NCI-H2196 treated with DMSO at 0.1 percent for 48 hours (cell line): ENCODE data around the gene EFCAB6.
"Not testable (repeated sequence)": the region's sequence is repeated elsewhere in the genome, so short reads cannot be mapped to it uniquely, and the experiment has no call there.

Experiments used
- DNase-seq: peaks from one replicate; lab custom pipeline; 2025; ENCODE audit not compliant: unreplicated experiment; lab: John Stamatoyannopoulos, UW

EFCAB6 gene

GRCh38 chr22:43723816-43724215, 88.3 kb downstream of the EFCAB6 start:
- DNase-seq: no peak

DNA sequence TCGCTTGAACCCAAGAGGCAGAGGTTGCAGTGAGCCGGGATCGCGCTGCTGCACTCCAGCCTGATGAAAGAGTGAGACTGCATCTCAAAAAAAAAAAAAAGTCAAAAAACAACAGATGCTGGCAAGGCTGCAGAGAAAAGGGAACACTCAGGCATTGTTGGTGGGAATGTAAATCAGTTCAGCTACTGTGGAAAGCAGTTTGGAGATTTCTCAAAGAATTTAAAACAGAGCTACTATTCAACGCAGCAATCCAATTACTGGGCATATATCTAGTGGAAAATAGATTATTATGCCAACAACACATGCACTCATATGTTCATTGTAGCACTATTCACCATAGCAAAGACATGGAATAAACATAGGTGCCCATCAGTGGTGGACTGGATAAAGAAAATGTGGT, 89.7 kb downstream of the EFCAB6 start:
- no peak for DNase-seq

- no peak for DNase-seq
Measured at GRCh38 chr22:43720716-43721115, 91.4 kb downstream of the EFCAB6 start.

GRCh38 chr22:43714104-43714503, 98.0 kb downstream of the EFCAB6 start:
- DNase-seq: no peak

DNA sequence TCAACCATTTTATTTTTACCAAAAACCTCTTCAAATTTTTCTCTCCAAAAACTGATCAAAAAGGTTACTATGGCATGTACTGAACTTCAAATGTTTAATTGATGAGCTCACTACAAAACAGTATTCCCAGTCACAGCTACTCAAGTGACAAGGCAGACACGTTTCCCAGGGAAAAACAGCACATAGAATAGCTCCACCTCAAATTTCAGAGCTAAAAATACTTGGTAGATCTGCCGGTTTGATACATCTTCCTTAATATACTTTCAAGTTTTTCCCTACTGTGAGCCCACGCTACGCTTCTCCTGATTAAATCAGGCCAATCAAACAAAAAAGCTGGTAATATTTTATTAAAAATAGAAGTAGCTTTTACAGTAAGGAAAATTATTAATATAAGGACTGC, 100.4 kb downstream of the EFCAB6 start:
- no peak for DNase-seq

- DNase-seq: no peak
Measured at GRCh38 chr22:43707648-43708047, 104.5 kb downstream of the EFCAB6 start.

DNA sequence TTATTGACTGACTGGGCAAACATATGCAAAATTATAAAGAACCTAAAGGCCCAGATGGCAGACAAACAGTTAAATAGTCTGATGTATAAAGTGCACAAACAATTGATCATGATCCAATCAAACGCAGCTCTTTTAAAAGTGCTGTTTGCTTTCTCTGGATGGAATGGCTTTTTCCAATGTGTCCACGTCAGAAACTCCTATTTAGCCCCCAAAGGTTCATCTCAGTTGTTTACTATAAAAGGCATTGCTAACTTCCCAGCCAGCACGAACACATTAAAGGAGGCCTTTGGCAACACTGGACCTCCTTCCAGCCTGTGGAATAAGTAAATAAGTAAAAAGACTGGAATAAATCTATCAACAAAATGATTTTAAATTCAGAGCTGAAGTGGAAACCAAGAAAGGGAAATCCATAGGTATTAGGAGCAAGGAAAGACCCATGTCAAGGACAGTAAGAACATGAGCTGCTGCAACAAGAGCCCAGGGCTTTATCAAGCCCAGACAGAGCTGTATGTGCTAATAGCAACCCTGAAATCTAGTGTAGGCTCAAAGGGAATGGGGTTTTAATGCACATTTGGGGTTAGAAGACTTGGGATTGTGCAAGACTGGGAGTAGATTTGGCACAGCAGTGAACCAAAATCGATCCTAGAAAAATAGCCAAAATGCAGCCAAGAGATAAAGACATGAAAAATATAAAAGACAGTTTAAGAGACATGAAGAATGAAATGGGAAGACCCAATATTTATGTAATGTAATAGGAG, 105.4 kb downstream of the EFCAB6 start:
- no peak for DNase-seq

GRCh38 chr22:43706151-43706550, 106.0 kb downstream of the EFCAB6 start:
- DNase-seq: no peak

- no peak for DNase-seq
Measured at GRCh38 chr22:43704051-43704450, 108.1 kb downstream of the EFCAB6 start.

- no peak for DNase-seq
Measured at GRCh38 chr22:43698403-43698802, 113.7 kb downstream of the EFCAB6 start.

DNA sequence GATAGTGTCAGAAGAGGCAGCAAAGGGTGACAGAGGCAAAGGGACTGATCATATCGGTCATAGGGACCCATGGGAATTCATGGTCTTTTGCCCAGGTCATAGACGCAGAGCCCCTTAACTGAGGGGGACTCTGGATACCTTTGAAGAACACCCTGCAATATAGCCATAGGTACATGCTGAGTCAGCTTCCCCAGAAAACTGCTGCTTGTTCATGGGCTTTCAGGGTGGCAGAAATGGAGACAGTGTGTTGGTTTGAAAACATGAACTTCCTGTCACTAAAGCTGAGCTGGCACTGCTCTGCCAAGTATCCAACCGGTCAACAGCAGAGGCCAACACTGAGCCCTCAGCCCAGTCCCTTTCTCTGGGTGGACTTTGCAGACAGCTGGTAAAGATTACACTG, 114.2 kb downstream of the EFCAB6 start:
- DNase-seq: no peak

DNA sequence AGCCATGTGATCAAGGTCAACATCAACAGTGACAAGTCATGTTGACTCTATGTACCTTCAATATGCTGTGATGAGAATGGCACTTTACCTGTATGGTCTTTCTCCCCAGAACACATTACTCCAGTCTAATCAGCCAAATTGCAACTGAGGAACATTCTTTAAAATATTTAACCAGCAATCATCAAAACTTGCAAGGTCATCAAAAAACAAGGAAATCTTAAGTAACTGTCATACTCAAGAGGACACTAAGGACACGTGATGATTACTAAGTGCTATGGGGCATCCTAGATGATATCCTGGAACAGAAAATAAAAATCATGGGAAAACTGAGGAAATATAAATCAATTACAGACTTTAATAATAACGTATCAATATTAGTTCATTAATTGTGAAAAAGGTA, 118.9 kb downstream of the EFCAB6 start:
- DNase-seq: no peak

GRCh38 chr22:43689356-43689755, 122.7 kb downstream of the EFCAB6 start:
- no peak for DNase-seq

- no peak for DNase-seq
Measured at GRCh38 chr22:43682851-43683250, 129.3 kb downstream of the EFCAB6 start.

DNA sequence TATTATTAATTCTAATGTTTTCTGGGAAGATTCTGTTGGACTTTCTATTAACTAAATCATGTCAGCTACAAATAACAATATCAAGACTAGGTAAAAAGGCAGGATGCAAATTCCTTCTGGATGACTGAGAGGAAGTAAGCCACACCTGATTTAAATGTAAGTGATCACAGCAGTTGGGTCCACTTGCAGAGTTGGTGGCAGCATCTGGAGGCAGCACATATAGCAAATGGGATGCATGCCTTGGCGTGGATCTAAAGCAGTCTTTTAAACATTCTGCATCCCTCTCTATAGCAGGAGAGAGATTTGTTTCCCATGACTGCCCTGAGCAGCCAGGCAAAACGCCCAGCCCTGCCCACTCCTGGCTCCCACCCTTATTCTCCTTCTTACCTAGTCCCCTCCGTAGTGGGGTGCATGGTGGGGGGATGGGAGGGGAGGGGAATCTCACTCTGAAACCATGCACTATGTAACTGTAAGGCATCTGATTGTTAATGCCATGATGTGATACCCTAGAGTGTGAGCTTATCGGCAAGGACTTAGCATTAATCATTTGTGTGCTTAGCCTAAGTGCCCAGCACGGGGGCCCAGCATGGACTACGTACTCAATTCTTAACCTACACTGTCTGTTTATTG, 130.3 kb downstream of the EFCAB6 start:
- no peak for DNase-seq

GRCh38 chr22:43670513-43670912, 141.6 kb downstream of the EFCAB6 start:
- DNase-seq: no peak

DNA sequence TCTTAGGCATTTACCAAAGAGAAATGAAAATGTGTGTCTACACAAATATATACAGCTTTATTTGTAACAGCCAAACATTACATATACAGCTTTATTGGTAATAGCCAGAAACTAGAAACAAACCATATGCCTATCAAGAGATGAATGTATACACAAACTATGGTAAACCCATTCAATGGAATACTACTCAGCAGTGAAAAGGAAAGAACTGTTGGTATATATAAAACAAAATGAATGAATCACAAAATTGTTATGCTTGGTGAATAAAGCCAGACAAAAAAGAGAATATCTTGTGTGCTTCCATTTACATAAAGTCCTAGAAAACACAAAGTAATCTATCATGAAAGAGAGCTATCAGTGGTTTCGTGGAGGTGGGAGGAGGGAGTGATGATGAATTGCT, 142.9 kb downstream of the EFCAB6 start:
- no peak for DNase-seq

DNA sequence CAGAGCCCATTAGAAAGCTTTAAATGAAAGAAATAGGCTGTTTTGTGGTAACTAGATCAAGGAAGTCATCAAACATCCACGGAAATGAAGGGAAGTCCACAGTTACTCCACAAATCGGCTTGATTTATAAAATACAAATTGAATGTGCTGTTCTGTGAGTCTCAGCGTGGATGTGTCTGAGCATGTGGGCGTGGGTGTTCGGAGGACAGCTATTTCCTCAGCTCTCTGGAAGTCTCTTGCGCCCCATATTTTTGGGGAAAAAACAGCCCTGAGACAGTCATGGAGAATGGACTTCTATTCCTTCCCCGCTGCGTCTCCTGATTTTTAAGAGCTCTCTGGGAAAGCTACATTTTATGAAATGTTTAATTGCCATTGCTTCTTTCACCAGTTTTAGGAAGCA, 144.4 kb downstream of the EFCAB6 start:
- DNase-seq: no peak

GRCh38 chr22:43666457-43666856, 145.6 kb downstream of the EFCAB6 start:
- DNase-seq: no peak

DNA sequence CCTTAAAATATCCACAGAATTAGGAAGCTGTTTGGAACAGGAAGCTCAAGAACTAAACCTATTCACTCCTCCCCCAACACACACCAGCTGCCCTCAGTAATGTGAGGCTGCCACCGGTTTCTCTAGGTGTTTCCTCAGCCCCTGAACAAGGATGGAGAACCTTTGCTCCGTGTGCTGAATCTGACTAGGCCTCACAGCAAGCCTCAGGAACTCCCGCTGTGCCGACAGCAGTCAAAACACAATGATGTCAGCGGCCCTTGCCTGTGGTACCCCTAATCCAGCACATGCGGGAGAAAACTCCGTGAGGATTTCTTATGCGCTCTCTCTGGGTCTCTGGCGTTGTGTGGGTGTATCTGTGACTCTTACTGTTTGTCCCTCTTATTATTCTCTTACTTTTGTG, 153.3 kb downstream of the EFCAB6 start:
- DNase-seq: no peak

- not testable (repeated sequence) for DNase-seq
Measured at GRCh38 chr22:43656581-43656980, 155.5 kb downstream of the EFCAB6 start.

DNA sequence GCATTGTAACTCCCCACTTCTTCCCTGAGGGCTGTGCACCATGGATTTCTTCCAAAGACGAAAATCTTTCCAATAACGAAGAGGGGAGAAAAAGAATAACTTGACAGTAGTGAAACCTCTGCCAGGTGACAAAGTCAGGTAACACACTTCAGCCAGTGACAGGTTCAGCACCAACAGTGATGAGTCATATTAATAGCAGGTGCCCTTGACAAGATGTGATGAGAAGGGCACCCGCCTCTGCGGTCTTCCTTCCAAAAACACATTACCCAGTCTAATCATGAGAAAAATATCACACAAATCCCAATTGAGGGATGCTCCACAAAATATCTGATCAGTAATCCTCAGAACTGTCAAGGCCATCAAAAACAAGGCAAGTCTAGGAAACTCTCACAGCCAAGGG, 157.8 kb downstream of the EFCAB6 start:
- DNase-seq: no peak

GRCh38 chr22:43652845-43653244, 159.3 kb downstream of the EFCAB6 start:
- DNase-seq: no peak
